GM21786 (cell line): ENCODE data around the gene FBXL2.
"Not testable (repeated sequence)": the region's sequence is repeated elsewhere in the genome, so short reads cannot be mapped to it uniquely, and the experiment has no call there.

ENCODE experiments used
- ATAC-seq: cut with Tn5 transposase; IDR thresholded peaks from one replicate; pipeline ENCODE4 v1.9.1; 2021; ENCODE audit not compliant: unreplicated experiment

FBXL2 gene

DNA sequence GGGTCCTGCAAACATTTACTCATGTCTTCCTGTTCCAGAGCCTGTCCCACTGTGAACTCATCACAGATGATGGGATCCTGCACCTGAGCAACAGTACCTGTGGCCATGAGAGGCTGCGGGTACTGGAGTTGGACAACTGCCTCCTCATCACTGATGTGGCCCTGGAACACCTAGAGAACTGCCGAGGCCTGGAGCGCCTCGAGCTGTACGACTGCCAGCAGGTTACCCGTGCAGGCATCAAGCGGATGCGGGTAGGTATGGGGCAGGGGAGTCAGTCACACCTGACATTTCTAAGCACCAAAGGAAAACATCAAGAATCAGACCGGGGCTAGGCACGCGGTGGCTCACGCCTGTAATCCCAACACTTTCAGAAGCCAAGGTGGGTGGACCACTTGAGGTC lies 106.7 kb downstream of the FBXL2 start:
- no peak for ATAC-seq

DNA sequence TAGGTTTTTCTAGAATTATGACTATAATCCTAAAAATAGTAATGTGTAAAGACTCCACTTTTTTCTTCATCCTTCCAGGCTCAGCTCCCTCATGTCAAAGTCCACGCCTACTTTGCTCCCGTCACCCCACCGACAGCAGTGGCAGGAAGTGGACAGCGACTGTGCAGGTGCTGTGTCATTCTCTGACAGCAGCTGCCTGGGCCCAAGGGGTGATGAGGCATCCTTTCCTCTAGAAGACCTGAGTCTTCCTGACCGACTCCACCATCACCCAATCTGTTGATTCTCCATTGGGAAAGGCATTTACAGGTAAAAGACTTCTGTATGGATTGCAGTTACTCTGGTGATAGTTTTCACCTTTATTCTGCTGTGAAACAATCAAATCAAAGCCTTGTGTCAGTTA lies 108.2 kb downstream of the FBXL2 start:
- no peak for ATAC-seq

DNA sequence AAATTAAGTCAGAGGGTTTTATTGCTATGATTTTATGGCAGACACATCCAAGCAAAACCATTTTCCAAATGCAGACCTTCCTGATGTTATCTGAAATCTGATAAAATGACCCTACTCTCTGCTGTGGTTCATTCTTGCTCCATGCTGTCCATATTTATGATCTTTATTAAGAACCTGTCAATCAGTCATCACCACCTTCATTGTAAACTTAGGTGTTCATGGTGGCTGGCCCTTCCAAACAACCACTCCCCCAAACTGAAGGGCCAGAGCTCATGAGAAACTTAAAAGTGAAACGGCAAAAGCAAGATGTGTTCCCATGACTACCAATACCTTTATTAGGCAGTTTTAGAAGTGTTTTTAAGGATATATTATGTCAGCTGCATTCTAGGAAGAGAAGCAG lies 109.4 kb downstream of the FBXL2 start:
- ATAC-seq: no peak

DNA sequence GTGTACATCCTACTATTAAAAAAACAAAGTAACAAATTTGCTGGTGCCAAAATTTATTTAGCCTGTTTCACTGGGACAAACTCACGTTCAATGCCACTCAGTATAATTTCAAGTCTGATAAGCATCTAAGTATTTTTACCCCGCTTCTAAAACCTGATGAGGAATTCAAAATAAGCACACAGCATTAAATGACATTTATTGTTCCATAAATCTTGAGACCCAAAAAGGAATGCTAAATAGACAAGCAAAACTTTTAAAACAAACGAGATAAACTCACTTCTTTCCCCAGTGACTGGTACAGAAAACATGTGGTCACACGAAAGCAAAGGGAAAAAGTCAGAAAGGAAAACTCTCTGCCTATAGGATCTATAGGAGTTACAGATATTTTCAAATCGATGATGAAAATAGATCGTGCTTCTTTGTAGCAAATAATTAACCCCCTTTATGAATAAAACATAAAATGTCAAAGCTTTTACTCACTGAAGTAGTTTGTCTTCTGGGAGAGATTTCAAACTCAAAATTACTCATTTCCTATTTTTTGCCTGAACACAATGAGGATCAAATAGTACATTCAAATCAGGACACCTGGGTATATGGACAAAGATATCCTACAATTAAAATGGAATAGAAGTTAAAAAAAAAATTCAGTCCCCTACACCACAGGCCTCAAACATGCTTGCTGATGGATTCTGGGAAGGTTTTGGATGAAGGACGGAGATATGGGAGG lies 111.3 kb downstream of the FBXL2 start:
- ATAC-seq: no peak

DNA sequence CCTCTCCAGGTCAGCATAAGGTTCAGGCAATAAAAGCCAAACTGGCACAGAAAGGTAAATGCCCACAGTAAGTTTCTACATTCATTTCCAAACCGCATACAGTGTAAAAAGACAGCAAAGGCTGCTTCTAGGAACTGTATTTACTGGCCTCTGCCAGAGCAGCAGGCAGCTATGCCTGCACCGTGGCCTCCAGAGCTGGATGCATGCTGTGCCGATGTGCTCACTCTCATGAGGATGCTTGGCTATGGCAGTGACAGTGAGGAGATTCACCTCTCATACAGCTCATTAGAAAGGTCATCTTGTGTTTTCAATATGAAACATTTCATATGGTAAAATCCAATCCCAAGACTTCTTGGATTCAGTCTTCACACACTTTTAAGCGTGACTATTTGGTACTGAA lies 112.7 kb downstream of the FBXL2 start:
- no peak for ATAC-seq

DNA sequence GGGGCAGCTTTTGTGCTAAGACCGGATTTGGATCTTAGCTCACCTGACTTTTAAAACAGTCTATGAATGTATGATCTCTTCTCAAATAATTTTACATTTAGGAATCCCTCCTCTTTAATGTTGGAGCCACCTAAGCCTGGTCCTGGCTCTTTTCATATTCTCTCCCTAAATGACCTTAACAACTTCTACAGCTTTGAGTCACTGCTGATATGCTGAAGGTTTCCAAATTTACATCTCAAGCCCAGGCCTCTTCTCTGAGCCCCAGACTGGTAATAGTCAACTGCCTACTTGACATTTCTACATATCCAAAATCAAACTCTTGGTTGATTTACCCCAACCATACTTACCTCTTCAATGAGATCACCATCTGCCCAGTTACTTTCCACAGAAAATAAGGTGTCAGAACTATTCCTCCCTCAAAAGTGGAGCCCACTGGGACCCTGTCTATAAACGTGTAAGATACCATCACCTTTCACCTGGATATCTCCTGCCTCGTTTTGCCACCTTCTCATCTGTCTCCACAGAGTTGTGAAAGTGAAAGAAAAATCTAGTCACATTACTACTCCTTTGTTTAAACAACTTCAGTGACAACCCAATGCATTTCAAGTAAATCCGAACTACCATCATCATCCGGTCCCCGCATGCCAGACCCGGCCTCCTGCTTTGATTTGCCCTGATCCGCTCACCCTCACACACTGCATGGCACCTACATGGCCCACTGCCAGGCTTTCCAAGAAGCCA lies 114.2 kb downstream of the FBXL2 start:
- ATAC-seq: no peak

DNA sequence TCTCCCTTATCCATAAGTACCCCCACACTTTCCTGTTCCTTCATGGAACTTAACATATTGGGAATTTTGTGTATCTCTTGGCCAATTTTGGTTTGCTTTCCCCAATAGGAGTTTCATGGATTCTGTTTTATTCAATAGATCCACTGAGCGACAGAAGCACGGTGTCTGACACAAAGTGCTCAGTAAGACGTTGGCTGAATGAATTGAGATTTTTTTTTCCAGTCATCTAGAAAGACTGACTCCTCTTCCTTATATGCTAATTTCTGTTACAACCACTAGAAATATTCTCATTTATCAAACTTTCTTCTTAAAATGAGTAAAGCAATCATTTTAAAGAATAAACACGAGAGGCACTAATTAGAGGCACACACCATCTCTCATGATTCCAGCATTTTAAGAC lies 114.9 kb downstream of the FBXL2 start:
- no peak for ATAC-seq

DNA sequence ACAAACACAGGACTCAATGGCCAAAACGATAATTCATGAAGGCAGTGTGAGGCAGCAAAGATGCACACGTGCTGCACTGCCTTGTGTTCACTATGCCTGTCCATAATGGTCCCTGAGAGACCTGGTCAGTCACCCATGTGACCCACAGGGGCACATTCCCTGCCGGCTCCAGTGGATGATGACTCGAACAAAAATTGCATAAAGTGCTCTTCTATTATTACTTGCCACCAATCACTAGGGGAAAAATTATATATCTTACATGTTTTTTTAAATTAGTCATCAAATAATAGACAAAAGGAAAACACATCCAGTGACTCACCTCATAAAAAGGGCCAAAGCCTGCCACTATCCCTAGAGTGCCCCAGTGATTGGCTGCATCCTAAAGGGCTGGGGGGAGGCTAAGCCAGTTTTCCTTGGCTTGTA lies 115.5 kb downstream of the FBXL2 start:
- no peak for ATAC-seq

DNA sequence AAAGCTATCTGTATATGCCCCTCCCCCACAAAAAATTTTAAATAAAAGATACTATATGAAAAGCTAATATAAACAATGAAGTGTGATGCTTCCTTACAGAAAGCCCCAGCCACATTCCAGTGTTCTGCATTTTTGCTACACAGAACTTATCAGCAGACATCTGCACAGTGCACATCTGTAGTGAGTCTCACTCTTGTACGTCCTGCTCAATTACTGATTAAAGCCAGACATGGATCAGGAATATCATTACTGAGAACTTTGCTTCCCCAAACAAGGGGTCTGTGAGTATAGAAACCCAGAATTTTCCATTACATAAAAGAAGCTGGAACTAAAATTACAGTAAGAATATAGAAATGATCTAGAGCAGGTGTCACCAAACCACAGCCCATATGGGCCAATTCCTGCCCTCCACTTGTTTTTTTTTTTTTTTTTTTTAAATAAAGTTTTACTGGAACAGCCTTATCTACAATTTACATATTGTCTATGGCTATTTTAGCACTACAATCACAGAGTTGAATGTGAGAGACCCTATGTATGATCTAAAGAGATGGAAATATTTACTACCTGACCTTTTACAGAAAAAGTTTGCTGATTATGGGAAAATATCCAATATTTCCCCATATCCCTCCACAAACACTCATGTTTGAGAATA lies 117.3 kb downstream of the FBXL2 start:
- ATAC-seq: no peak

DNA sequence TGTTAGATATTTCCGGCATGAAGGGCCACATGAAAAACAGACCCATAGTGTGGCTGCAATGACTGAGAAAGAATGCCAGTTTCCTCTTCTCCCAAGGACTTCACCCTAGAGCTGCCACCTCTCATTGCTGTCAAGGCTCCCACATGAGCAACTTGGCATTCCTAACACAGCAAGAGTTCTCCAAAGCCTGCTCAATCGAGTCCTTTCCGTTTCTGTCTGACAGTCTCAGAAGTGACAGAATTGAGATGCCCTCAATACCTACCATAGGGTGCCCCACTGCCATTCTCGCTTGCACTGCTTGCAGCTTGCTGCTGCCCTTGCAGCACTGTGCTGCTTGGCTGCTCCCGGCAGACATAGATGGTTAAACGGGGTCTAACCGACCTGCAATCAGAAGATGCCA lies 118.7 kb downstream of the FBXL2 start:
- ATAC-seq: no peak

DNA sequence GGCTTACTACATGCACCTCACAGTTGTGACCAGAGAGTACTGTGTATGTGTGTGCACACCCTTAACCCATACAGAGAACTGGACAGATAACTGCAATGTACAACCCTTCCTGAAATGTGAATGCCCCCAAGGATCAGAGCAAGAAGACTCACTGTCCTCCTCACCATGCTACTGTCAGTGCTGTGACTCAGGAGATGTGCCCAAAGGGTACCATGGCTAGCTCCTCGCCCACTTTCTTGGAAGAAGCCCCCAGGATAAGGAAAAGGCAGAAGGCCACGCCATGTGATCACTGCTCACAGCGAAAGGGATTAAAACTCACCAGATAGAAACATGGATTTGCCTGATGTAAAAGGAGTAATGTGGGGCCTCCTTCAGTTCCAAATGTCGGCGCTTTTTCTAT lies 121.2 kb downstream of the FBXL2 start:
- no peak for ATAC-seq

DNA sequence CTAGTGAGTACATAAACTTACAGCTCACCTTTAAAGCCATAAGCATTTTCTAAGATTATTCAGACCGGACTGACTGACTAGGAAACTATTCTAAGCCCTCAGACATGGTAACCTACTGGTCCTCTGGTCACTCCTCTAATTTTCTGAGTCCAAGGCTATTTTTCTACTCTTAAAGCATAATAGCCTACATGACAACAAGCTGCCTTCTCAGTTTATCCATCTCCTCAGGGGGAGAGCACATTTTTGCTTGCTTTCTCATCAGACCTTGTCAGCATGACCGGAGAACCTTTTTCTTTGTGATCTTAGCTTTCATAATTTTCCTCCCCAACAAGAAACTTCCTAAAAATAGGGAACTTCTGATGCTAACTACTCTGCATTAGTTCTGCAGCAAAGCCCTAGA lies 124.5 kb downstream of the FBXL2 start:
- no peak for ATAC-seq

DNA sequence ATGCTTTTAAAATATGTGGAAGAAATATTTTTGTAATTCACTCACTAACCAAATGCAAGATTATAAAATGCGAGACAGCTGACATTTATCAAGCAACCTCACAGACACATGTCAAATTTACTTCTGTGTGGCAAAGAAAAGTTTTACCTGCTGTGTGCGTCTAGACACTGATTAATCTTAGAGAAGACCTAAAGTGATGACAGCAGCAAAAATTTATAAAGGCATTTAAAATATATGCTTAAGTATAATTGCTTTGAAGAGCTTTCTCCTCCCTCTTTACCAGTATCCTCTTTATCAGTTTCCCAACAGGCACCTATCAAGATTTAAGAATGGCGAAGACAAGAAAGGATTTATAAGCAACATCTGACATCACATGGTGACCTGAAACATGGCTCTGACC lies 125.7 kb downstream of the FBXL2 start:
- ATAC-seq: no peak

DNA sequence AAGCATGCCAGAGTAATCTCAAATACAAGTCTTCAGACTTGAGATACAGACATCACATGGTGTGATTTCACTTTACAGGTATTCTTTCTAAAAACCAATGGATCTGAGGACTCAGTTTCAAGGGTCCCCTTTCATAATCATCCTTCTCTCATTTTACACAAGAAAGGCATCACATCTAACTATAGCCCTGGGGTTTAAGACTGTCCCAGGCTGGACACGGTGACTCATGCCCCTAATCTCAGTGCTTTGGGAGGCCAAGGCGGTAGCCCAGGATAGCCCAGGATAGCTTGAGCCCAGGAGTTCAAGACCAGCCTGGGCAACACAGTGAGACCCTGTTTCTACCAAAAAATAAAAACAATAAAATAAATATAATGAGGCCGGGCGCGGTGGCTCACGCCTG lies 126.5 kb downstream of the FBXL2 start:
- ATAC-seq: no peak

DNA sequence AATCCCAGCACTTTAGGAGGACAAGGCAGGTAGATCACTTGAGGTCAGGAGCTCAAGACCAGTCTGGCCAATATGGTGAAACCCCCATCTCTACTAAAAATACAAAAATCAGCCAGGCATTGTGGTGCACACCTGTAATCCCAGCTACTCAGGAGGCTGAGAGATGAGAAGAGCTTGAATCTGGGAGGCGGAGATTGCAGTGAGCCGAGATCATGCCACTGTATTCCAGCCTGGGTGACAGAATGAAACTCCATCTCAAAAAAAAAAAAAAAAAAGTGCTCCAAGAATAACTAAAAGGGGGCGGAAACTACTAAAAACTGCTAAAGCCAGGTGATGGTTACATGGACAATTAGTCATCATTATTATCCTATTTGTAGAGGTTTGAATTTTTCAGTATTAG lies 133.6 kb downstream of the FBXL2 start:
- not testable (repeated sequence) for ATAC-seq

DNA sequence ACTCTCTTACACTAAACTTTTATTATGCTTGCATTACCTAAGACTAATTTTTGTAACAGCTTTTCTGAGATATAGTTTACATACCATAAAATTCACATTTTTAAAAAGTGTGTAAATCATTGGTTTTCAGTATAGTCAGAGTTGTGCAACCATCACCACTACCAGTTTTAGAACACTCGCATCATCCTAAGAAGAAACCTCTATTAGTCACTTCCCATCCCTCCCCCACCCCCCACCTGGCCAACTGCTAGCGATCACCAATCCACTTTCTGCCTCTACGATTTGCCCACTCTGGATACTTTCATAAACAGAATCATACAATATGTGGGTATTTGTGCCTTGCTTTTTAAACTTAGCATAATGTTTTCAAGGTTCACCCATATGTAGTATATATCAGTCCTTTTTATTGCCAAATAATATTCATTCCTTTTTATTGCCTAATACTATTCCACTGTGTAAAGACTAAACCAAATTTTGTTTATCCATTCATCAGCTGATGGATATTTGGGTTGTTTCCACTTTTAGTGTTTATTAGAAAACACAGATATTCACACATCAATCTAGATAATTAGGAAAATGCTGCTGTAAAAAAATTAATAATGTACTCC lies 139.9 kb downstream of the FBXL2 start:
- no peak for ATAC-seq

DNA sequence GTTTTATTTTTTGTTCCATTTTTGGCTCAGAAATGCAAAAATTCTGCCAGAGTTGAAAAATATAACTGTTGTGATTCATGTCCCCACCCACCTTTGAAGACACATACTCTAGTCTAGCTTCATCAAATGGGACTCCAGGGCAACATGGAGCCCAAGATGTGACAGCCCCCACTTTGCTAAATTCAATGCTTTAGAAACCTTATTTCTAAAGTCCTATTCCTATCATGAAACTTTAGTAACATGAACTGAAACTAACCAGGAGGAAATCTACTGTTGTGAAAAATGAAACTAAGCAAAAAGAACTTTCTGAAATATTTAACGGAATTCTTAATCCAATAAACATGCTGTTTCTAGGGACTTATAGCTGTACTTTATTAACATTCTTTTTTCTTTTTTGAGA lies 142.7 kb downstream of the FBXL2 start:
- ATAC-seq: peak; percentile 57

DNA sequence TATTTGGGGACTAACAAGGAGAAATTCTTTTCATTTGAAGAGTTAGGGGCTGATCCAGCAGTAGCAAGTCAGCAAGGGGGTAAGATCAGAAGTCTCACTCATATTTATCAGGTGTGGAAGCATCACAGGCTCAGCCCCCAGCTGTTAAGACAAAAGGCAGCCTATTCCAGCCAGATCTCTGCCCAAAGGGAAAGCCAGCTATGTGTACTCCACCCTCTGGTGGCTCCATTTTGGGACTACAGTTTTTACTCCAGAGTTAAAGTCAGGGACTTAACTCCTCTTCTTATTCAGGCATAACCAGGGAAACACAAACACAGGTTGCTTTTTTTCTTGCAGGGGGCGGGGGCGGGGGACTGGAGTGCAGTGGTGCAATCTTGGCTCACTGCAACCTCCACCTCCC lies 143.7 kb downstream of the FBXL2 start:
- ATAC-seq: no peak

DNA sequence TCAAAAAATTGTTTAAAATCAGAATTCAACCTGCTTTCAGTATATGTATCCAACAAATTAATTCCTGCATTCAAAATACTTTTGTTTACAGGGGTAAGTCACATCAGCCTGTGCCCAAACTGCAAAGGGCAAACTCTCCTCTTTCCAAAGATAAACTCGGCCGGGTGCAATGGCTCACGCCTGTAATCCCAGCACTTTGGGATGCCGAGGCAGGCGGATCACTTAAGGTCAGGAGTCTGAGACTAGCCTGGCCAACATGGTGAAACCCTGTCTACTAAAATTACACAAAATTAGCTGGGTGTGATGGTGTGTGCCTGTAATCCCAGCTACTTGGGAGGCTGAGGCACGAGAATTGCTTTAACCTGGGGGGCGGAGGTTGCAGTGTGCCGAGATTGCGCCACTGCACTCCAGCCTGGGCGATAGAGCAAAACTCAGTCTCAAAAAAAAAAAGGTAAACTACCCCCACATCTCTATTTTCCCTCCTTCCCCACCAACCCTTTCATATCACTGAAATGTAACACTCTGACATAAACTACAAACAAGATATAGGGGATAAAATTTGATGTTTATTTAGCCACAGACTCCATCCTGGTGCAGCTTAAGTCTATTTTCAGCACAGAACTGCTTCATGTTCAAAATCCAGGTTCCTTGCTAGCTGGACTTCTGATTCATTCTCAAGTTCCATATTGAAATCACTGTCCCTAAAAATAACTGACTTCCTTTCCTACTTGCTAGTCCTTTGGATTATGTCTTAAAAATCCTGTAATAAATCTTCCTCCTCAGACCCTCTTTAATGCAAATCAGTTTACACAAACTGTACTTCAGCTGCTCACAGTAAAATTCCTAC lies 147.6 kb downstream of the FBXL2 start:
- ATAC-seq: no peak

DNA sequence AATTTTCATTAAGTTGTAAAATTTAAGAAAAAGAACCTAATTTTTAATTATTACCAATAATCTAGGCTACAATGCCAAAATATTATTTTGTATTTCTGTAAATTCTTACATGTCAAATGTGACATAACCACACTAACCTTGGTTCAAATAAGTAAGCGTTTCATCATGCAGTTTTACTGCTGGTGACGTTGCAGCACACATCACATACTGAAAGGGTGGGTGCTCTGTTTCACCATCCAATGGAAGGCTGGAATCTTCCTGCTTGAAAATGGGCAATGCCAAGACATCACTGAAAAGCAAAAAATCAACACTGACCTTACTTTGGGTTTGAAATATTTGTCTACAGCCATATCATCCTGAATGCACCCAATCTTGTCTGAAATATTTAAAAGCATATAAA lies 148.2 kb downstream of the FBXL2 start:
- ATAC-seq: no peak

DNA sequence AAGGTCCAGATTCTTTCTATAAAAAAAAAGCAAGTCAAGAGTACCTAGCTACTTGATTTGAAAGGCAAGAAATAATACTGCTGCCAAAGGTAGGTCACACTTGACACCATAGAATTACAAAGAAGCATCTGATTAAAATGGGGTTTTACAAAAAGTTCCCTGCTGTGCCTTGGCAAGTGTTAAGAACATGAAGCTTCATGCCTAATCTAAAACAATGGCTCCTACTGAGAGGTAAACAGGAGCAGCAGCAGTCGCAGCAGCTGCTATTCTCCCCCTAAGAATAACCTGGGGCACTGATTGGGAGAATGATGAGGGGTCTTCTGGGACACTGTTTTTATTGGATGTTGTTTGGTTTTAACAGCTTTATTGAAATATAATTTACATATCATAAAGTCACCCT lies 148.8 kb downstream of the FBXL2 start:
- no peak for ATAC-seq
